Peyer's patch (tissue), 4 donors: Measurements from ENCODE around the gene DLGAP1. TPM values are rescaled to one million over a fixed set of nuclear protein-coding genes. Genes with fewer than 3 reads are reported as not detected.

Source experiments
- DNase-seq, 3 donors: peaks; one replicate each; pipeline ENCODE4 v3.0.0-alpha.2; 2017 to 2019
- H3K27ac ChIP-seq, 4 donors: fragments of 200-600 bp; sonication (generic); one replicate each; pipeline ENCODE4 v1.5.1; 2016 to 2019
- H3K27me3 ChIP-seq, 2 donors: fragments of 200-600 bp; sonication (generic); one replicate each; pipeline ENCODE4 v1.5.1; 2019
- H3K36me3 ChIP-seq, 3 donors: fragments of 200-600 bp; sonication (generic); one replicate each; pipeline ENCODE4 v1.5.1; 2016 to 2019
- H3K4me1 ChIP-seq, 4 donors: fragments of 200-600 bp; sonication (generic); one replicate each; pipeline ENCODE4 v1.5.1; 2016 to 2019
- H3K4me3 ChIP-seq, 4 donors: fragments of 200-600 bp; sonication (generic); 1 replicate in 3 of 4; 2 replicates in 1 of 4; pipeline ENCODE4 v1.5.1; 2016 to 2019; ENCODE audit warnings: mild to moderate bottlenecking in 1 of 4
- H3K9me3 ChIP-seq, 4 donors: fragments of 200-600 bp; sonication (generic); one replicate each; pipeline ENCODE4 v1.5.1; 2016 to 2019; ENCODE audit warnings: mild to moderate bottlenecking in 1 of 4
- CTCF ChIP-seq, 6 experiments: fragments of 450-650 bp in 4 of 6; fragments of 200-600 bp in 2 of 6; sonication (generic) in 1 of 6; IDR thresholded peaks; one replicate each; pipeline ENCODE4 v1.5.1; 2017 to 2019; ENCODE audit warnings: antibody characterized with exemption in 6 of 6, mild to moderate bottlenecking in 3 of 6, moderate library complexity in 1 of 6
- POLR2A ChIP-seq, 2 donors: fragments of 450-650 bp; IDR thresholded peaks; one replicate each; pipeline ENCODE4 v1.5.1; 2017; ENCODE audit warnings: antibody characterized with exemption in 2 of 2, mild to moderate bottlenecking in 2 of 2, moderate library complexity in 2 of 2
- total RNA-seq, 4 donors: library from RNA; depleted of rRNA; stranded (reverse); fragments of >200 nt; gene quantifications; one replicate each; pipeline ENCODE4 v1.1.0, GENCODE V29; 2016

DLGAP1 gene
- total RNA-seq, 4 donors from 2014 or later: 0.53 to 4.1 (median 2.1) TPM

GRCh38 chr18:3508576-3509549, 946.2 kb downstream of the DLGAP1 start:
- H3K27ac ChIP-seq: peak overlapping the region in 2 of 4 donors; percentile 12
- no peak for DNase-seq
- no peak overlapping the region for H3K4me3 ChIP-seq

GRCh38 chr18:3504637-3505036, 950.5 kb downstream of the DLGAP1 start:
- peaks cover 0 to under 1% (median 0%) of the 10 kb centered on the region in 4 donors for H3K4me1 ChIP-seq
- no peaks in the 10 kb centered on the region for H3K27me3 ChIP-seq
- H3K27ac ChIP-seq: no peak overlapping the region
- no peak for DNase-seq
- no peaks in the 10 kb centered on the region for H3K36me3 ChIP-seq
- H3K4me3 ChIP-seq: no peak overlapping the region
- no peaks in the 10 kb centered on the region for H3K9me3 ChIP-seq
- TF ChIP-seq POLR2A (IDR thresholded peaks at IDR 0.05) (no peak), CTCF (IDR thresholded peaks at IDR 0.05) (no peak)

More at GRCh38 chr18:3508576-3509549, 946.2 kb downstream of the DLGAP1 start:
- H3K36me3 ChIP-seq: no peaks in the 10 kb centered on the region
- no peaks in the 10 kb centered on the region for H3K4me1 ChIP-seq
- H3K27me3 ChIP-seq: no peaks in the 10 kb centered on the region
- no peaks in the 10 kb centered on the region for H3K9me3 ChIP-seq
- no peak for TF ChIP-seq POLR2A (IDR thresholded peaks at IDR 0.05)
- no peak for TF ChIP-seq CTCF (IDR thresholded peaks at IDR 0.05)

- Histone ChIP-seq H3K4me1 (peaks cover 0 to 11% (median 2%) of the 10 kb centered on the region in 4 donors), H3K27me3 (no peaks in the 10 kb centered on the region), H3K27ac (no peak overlapping the region), H3K36me3 (no peaks in the 10 kb centered on the region), H3K9me3 (no peaks in the 10 kb centered on the region), H3K4me3 (no peak overlapping the region)
- TF ChIP-seq POLR2A (IDR thresholded peaks at IDR 0.05) (no peak), CTCF (IDR thresholded peaks at IDR 0.05) (no peak)
- no peak for DNase-seq
These were observed 952.5 kb downstream of the DLGAP1 start for GRCh38 chr18:3502650-3503049.

GRCh38 chr18:3500016-3500415, 955.1 kb downstream of the DLGAP1 start:
- no peaks in the 10 kb centered on the region for H3K36me3 ChIP-seq
- H3K9me3 ChIP-seq: no peaks in the 10 kb centered on the region
- H3K4me3 ChIP-seq: no peak overlapping the region
- no peak for DNase-seq
- H3K4me1 ChIP-seq: peaks cover 0 to 11% (median 2%) of the 10 kb centered on the region in 4 donors
- TF ChIP-seq POLR2A (IDR thresholded peaks at IDR 0.05) (no peak), CTCF (IDR thresholded peaks at IDR 0.05) (no peak)
- no peak overlapping the region for H3K27ac ChIP-seq
- no peaks in the 10 kb centered on the region for H3K27me3 ChIP-seq

- no peak for TF ChIP-seq CTCF (IDR thresholded peaks at IDR 0.05)
- no peak for TF ChIP-seq POLR2A (IDR thresholded peaks at IDR 0.05)
- H3K4me3 ChIP-seq: peak overlapping the region; percentile 36 to 59 (median 52)
These were observed 955.6 kb downstream of the DLGAP1 start for GRCh38 chr18:3499501-3499900.

More at GRCh38 chr18:3499501-3499900, 955.6 kb downstream of the DLGAP1 start:
- Histone ChIP-seq H3K4me1 (peaks cover 0 to 11% (median 2%) of the 10 kb centered on the region in 4 donors), H3K27me3 (no peaks in the 10 kb centered on the region), H3K9me3 (no peaks in the 10 kb centered on the region), H3K36me3 (no peaks in the 10 kb centered on the region), H3K27ac (no peak overlapping the region)
- no peak for DNase-seq
